OCI-LY7 (cell line): ENCODE results near the gene MRPL34.

Experiments
- CTCF ChIP-seq: fragments of 200-600 bp; sonication (generic); conservative IDR thresholded peaks from 2 replicates; pipeline ENCODE4 v1.5.1; 2014; ENCODE audit warnings: mild to moderate bottlenecking, antibody characterized with exemption, low read length, moderate library complexity, mixed read lengths
- EZH2phosphoT487 ChIP-seq: fragments of 200-600 bp; sonication (generic); IDR thresholded peaks from 2 replicates; pipeline ENCODE4 v1.6.1; 2018; ENCODE audit warnings: low read depth, borderline replicate concordance, mild to moderate bottlenecking, mixed run types, antibody characterized with exemption, low read length, moderate library complexity, mixed read lengths

GRCh38 chr19:17293605-17294004, 12.1 kb upstream of the MRPL34 start:
- TF ChIP-seq CTCF: 0 out of 2 replicates have a peak, but pooled peaks have one; percentile 15
- TF ChIP-seq EZH2phosphoT487: no peak
